Measurements from ENCODE around the gene ERGIC1. TPM values are rescaled to one million over a fixed set of nuclear protein-coding genes. Genes with fewer than 3 reads are reported as not detected.

ERGIC1 gene
- total RNA-seq, 1 experiment from 2014 or later, result 77.0 TPM

- no peak overlapping the region for H3K56ac ChIP-seq (ENCODE audit: insufficient read length, low read depth, low read length)
- Mint-ChIP-seq H3K27me3 (ENCODE audit: low read depth) (no peaks in the 10 kb centered on the region; the same call in 1 of the 2 replicates), H3K9me3 (no peaks in the 10 kb centered on the region), H3K4me1 (peaks cover 33 to 37% of the 10 kb centered on the region in 2 experiments), H3K27ac (peak overlapping the region in 2 of 3 experiments; percentile 63 to 68; a peak in 3 of 7 replicates), H3K36me3 (ENCODE audit: insufficient read depth in 1 of 3, low read depth in 3 of 3) (peaks cover 0 to 11% (median 6%) of the 10 kb centered on the region in 3 experiments; a peak in 3 of 7 replicates), H3K4me3 (peak overlapping the region; percentile 84 to 90)
- peaks cover 7% of the 10 kb centered on the region; the same call in 1 of the 2 replicates for H3K4me1 ChIP-seq (ENCODE audit: insufficient read depth, low read length)
- H4K5ac ChIP-seq (ENCODE audit: insufficient read length, low read depth, low read length), result no peak overlapping the region
- H2BK120ac ChIP-seq (ENCODE audit: low read depth, low read length, poor library complexity, severe bottlenecking), result no peak overlapping the region
- H3K23me2 ChIP-seq (ENCODE audit: insufficient read length, low read depth, low read length, poor library complexity, severe bottlenecking), result no peaks in the 10 kb centered on the region
- no peak overlapping the region for H2BK20ac ChIP-seq (ENCODE audit: low read depth, low read length, poor library complexity, severe bottlenecking)
- H3K9me3 ChIP-seq (ENCODE audit: control insufficient read depth, low read depth, low read length), result no peaks in the 10 kb centered on the region
- peak overlapping the region; percentile 28 for H3K18ac ChIP-seq (ENCODE audit: insufficient read length, low read depth, low read length)
- H2AK5ac ChIP-seq (ENCODE audit: insufficient read length, low read length), result no peak overlapping the region
- peak overlapping the region; percentile 47 for H2BK12ac ChIP-seq (ENCODE audit: insufficient read length, low read depth, low read length)
- WGBS (ENCODE audit: extremely low coverage, insufficient read length, low lambda C conversion rate), result no CpG with 5 or more reads among the region's 6 CpGs
- no peak overlapping the region for H3T11ph ChIP-seq (ENCODE audit: low read length)
- peaks cover 18% of the 10 kb centered on the region; the same call in 1 of the 2 replicates for H3K79me2 ChIP-seq (ENCODE audit: insufficient read depth, low read length)
- no peak overlapping the region for H2BK15ac ChIP-seq (ENCODE audit: low read depth, low read length)
- H4K8ac ChIP-seq (replicated peaks; ENCODE audit: insufficient read length, low read depth, low read length), result no peak overlapping the region
- H3K14ac ChIP-seq (ENCODE audit: insufficient read depth, low read length), result peak overlapping the region; percentile 74
- H3K79me1 ChIP-seq (ENCODE audit: insufficient read depth, low read depth, low read length, poor library complexity, severe bottlenecking), result peaks cover 3% of the 10 kb centered on the region
- peak overlapping the region; percentile 4 for H3K27ac ChIP-seq (ENCODE audit: insufficient read length, low read depth, low read length)
- no peak overlapping the region for H4K91ac ChIP-seq (ENCODE audit: insufficient read length, low read depth, low read length)
- no peak overlapping the region for H3K4ac ChIP-seq (ENCODE audit: low read depth, low read length)
- no peak overlapping the region for H3K23ac ChIP-seq (ENCODE audit: insufficient read length, low read depth, low read length)
- peak overlapping the region; percentile 45 for H3K4me2 ChIP-seq (ENCODE audit: insufficient read depth, insufficient read length, low read length)
- H4K20me1 ChIP-seq (ENCODE audit: control insufficient read depth, insufficient read depth, insufficient read length), result peaks cover 2% of the 10 kb centered on the region
- TF ChIP-seq CTCF (conservative IDR thresholded peaks at IDR 0.05), result no peak
- H3K27me3 ChIP-seq (ENCODE audit: insufficient read depth, low read length), result no peaks in the 10 kb centered on the region
- DNase-seq, result no peak
- H2BK5ac ChIP-seq (ENCODE audit: insufficient read length, low read length), result no peak overlapping the region
- H3K9ac ChIP-seq (ENCODE audit: extremely low read depth, insufficient read length, low read length), result peak overlapping the region; percentile 8
- no peak overlapping the region for H2AFZ ChIP-seq (ENCODE audit: low read length)
These were observed 722 bp upstream of the ERGIC1 start for GRCh38 chr5:172833372-172833685.

All from H9 (cell line).